ENCODE results near the gene DNAJB12.

DNA sequence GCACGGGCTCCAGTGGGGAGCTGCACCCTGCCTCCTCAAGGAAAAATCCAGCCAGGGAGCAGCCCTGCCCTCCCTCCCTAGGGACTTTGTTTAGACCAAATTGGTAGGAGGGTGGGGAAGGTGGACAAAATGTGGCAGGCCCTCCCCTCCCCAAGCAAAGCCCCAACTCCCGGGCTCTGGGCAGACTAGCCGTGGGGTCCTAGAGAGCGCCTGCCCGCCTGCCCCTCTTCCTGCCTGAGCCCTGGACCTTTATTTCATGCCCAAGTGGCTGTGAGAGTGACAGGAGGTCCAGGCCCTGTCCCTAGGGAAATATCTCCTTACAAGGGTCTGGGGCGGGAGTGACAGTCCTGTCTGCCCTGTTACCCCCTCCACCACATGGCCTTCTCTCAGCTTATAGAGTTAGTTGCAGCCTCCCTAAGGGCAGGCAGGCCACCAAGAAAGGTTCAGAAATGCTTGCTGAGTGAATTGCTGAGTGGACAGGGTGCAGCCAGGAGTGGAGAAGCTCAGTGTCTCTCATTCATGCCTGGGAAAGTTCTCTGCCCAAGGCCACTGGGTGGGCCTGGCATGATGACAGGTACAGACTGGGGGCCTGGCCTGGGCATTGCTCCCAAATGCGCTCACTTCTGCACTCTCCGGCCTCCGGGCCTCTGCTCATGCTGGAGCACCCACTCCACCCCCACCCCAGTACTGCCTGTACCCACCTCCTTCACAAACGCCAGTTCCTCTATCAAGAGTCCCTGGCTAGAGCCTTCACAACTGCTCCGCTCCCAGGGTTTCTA is 25.2 kb downstream of the DNAJB12 start:
- TF ChIP-seq, protein P1, sequence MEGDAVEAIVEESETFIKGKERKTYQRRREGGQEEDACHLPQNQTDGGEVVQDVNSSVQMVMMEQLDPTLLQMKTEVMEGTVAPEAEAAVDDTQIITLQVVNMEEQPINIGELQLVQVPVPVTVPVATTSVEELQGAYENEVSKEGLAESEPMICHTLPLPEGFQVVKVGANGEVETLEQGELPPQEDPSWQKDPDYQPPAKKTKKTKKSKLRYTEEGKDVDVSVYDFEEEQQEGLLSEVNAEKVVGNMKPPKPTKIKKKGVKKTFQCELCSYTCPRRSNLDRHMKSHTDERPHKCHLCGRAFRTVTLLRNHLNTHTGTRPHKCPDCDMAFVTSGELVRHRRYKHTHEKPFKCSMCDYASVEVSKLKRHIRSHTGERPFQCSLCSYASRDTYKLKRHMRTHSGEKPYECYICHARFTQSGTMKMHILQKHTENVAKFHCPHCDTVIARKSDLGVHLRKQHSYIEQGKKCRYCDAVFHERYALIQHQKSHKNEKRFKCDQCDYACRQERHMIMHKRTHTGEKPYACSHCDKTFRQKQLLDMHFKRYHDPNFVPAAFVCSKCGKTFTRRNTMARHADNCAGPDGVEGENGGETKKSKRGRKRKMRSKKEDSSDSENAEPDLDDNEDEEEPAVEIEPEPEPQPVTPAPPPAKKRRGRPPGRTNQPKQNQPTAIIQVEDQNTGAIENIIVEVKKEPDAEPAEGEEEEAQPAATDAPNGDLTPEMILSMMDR (IDR thresholded peaks at IDR 0.05; ENCODE audit: insufficient read depth, low read length, poor library complexity, severe bottlenecking) = no peak
- no peak for TF ChIP-seq EZH2phosphoT487 (conservative IDR thresholded peaks at IDR 0.05; ENCODE audit: low read length)
